Muscle layer of duodenum (tissue), 2 donors: ENCODE data around the gene MFSD6L.
A peak's percentile ranks its signal among the peaks of the same experiment; 100 is the strongest.

Experiments
- H3K27ac ChIP-seq: one replicate; pipeline ENCODE4 v1.7.0; 2013; ENCODE audit warnings: mild to moderate bottlenecking, low read length
- H3K27me3 ChIP-seq: one replicate; pipeline ENCODE4 v1.7.0; 2013; ENCODE audit warnings: low read depth, mild to moderate bottlenecking, control low read depth, low read length
- H3K36me3 ChIP-seq, 2 donors: one replicate each; pipeline ENCODE4 v1.7.0; 2013; ENCODE audit warnings: low read length in 2 of 2, control low read depth in 1 of 2, mild to moderate bottlenecking in 1 of 2; ENCODE audit not compliant: insufficient read depth in 2 of 2, control insufficient read depth in 1 of 2
- H3K4me1 ChIP-seq, 2 donors: one replicate each; pipeline ENCODE4 v1.7.0; 2013; ENCODE audit warnings: low read length in 2 of 2, mild to moderate bottlenecking in 2 of 2, control low read depth in 1 of 2, moderate library complexity in 1 of 2; ENCODE audit not compliant: insufficient read depth in 2 of 2, control insufficient read depth in 1 of 2
- H3K4me3 ChIP-seq, 2 donors: one replicate each; pipeline ENCODE4 v1.7.0; 2013; ENCODE audit warnings: low read length in 2 of 2, low read depth in 1 of 2, mild to moderate bottlenecking in 1 of 2
- H3K9me3 ChIP-seq, 2 donors: one replicate each; pipeline ENCODE4 v1.7.0; 2013; ENCODE audit warnings: low read length in 2 of 2, control low read depth in 1 of 2, mild to moderate bottlenecking in 1 of 2; ENCODE audit not compliant: control insufficient read depth in 1 of 2
- donor health status: healthy.

MFSD6L gene

GRCh38 chr17:8798846-8799569, at the start of gene MFSD6L:
Gene MFSD6L, minus strand, starts transcription at chr17:8799365. Its CDS starts 245 bp downstream, at chr17:8799120.
- Histone ChIP-seq H3K27me3 (no peaks in the 10 kb centered on the region), H3K4me1 (peaks cover 0 to 5% of the 10 kb centered on the region in 2 donors), H3K9me3 (no peaks in the 10 kb centered on the region), H3K36me3 (no peaks in the 10 kb centered on the region), H3K27ac (no peak within 1 kb of the TSS), H3K4me3 (peak within 1 kb of the TSS in 1 of 2 donors; percentile 30)

GRCh38 chr17:8847891-8848290, 48.7 kb upstream of the MFSD6L start:
- no peaks in the 10 kb centered on the region for H3K4me1 ChIP-seq
- no peaks in the 10 kb centered on the region for H3K9me3 ChIP-seq
- H3K36me3 ChIP-seq, result no peaks in the 10 kb centered on the region
- H3K27me3 ChIP-seq, result no peaks in the 10 kb centered on the region
- H3K27ac ChIP-seq, result no peak overlapping the region
- no peak overlapping the region for H3K4me3 ChIP-seq

- Histone ChIP-seq H3K4me3 (no peak overlapping the region), H3K27ac (no peak overlapping the region), H3K27me3 (no peaks in the 10 kb centered on the region), H3K4me1 (no peaks in the 10 kb centered on the region), H3K36me3 (no peaks in the 10 kb centered on the region), H3K9me3 (no peaks in the 10 kb centered on the region)
Observed at GRCh38 chr17:8846768-8847211, 47.6 kb upstream of the MFSD6L start.

GRCh38 chr17:8844229-8845218, 45.4 kb upstream of the MFSD6L start:
- Histone ChIP-seq H3K27me3 (no peaks in the 10 kb centered on the region), H3K27ac (no peak overlapping the region), H3K9me3 (no peaks in the 10 kb centered on the region), H3K36me3 (no peaks in the 10 kb centered on the region), H3K4me3 (no peak overlapping the region), H3K4me1 (no peaks in the 10 kb centered on the region)

- Histone ChIP-seq H3K36me3 (no peaks in the 10 kb centered on the region), H3K9me3 (no peaks in the 10 kb centered on the region), H3K4me3 (no peak overlapping the region), H3K4me1 (no peaks in the 10 kb centered on the region), H3K27me3 (no peaks in the 10 kb centered on the region), H3K27ac (no peak overlapping the region)
Observed at GRCh38 chr17:8843344-8843743, 44.2 kb upstream of the MFSD6L start.

- Histone ChIP-seq H3K4me3 (no peak overlapping the region), H3K27ac (no peak overlapping the region), H3K27me3 (no peaks in the 10 kb centered on the region), H3K36me3 (no peaks in the 10 kb centered on the region), H3K4me1 (no peaks in the 10 kb centered on the region), H3K9me3 (no peaks in the 10 kb centered on the region)
Observed at GRCh38 chr17:8841844-8842243, 42.7 kb upstream of the MFSD6L start.

GRCh38 chr17:8839410-8839935, 40.3 kb upstream of the MFSD6L start:
- Histone ChIP-seq H3K36me3 (no peaks in the 10 kb centered on the region), H3K27me3 (no peaks in the 10 kb centered on the region), H3K4me1 (no peaks in the 10 kb centered on the region), H3K4me3 (no peak overlapping the region), H3K9me3 (no peaks in the 10 kb centered on the region), H3K27ac (no peak overlapping the region)

GRCh38 chr17:8838551-8839095, 39.5 kb upstream of the MFSD6L start:
- Histone ChIP-seq H3K27me3 (no peaks in the 10 kb centered on the region), H3K4me3 (no peak overlapping the region), H3K36me3 (no peaks in the 10 kb centered on the region), H3K4me1 (no peaks in the 10 kb centered on the region), H3K9me3 (no peaks in the 10 kb centered on the region), H3K27ac (no peak overlapping the region)

GRCh38 chr17:8837563-8838075, 38.5 kb upstream of the MFSD6L start:
- H3K36me3 ChIP-seq, result no peaks in the 10 kb centered on the region
- no peaks in the 10 kb centered on the region for H3K27me3 ChIP-seq
- H3K9me3 ChIP-seq, result no peaks in the 10 kb centered on the region
- H3K27ac ChIP-seq, result no peak overlapping the region
- H3K4me3 ChIP-seq, result no peak overlapping the region
- H3K4me1 ChIP-seq, result no peaks in the 10 kb centered on the region

- Histone ChIP-seq H3K4me3 (no peak overlapping the region), H3K4me1 (no peaks in the 10 kb centered on the region), H3K9me3 (no peaks in the 10 kb centered on the region), H3K27ac (no peak overlapping the region), H3K36me3 (no peaks in the 10 kb centered on the region), H3K27me3 (no peaks in the 10 kb centered on the region)
Observed at GRCh38 chr17:8836821-8837562, 37.8 kb upstream of the MFSD6L start.
